ENCODE data around the gene UGCG.
"Not testable (repeated sequence)": the region's sequence is repeated elsewhere in the genome, so short reads cannot be mapped to it uniquely, and the experiment has no call there.

DNA sequence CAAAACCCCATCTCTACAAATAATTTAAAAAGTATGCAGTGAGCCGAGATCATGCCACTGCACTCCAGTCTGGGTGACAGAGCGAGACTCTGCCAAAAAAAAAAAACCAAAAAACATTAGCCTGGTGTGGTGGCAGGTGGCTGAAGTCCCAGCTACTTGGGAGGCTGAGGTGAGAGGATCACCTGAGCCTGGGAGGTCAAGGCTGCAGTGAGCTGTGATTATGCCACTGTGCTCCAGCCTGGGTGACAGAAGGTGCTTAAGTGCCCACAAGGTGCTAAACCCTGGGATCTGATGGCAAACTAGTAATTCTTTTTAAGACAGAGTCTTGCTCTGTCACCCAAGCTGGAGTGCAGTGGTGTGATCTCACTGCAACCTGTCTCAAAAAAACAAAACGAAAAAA lies 5.7 kb upstream of the UGCG start:
- TF ChIP-seq, protein P1, sequence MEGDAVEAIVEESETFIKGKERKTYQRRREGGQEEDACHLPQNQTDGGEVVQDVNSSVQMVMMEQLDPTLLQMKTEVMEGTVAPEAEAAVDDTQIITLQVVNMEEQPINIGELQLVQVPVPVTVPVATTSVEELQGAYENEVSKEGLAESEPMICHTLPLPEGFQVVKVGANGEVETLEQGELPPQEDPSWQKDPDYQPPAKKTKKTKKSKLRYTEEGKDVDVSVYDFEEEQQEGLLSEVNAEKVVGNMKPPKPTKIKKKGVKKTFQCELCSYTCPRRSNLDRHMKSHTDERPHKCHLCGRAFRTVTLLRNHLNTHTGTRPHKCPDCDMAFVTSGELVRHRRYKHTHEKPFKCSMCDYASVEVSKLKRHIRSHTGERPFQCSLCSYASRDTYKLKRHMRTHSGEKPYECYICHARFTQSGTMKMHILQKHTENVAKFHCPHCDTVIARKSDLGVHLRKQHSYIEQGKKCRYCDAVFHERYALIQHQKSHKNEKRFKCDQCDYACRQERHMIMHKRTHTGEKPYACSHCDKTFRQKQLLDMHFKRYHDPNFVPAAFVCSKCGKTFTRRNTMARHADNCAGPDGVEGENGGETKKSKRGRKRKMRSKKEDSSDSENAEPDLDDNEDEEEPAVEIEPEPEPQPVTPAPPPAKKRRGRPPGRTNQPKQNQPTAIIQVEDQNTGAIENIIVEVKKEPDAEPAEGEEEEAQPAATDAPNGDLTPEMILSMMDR (IDR thresholded peaks at IDR 0.05; ENCODE audit: insufficient read depth, low read length, poor library complexity, severe bottlenecking), result not testable (repeated sequence)
- TF ChIP-seq EZH2phosphoT487 (conservative IDR thresholded peaks at IDR 0.05; ENCODE audit: low read length), result not testable (repeated sequence)

Measured in SU-DHL-6 (cell line).